Stomach (tissue), 4 donors: ENCODE measurements around the gene GABRP.

Experiments
- CTCF ChIP-seq, 7 experiments: fragments of 450-650 bp in 4 of 7; fragments of 200-600 bp in 3 of 7; sonication (generic) in 3 of 7; IDR thresholded peaks; one replicate each; pipeline ENCODE4 v1.5.1; 2016 to 2019; ENCODE audit warnings: antibody characterized with exemption in 7 of 7, control low read depth in 2 of 7, mild to moderate bottlenecking in 1 of 7
- POLR2A ChIP-seq, 4 donors: fragments of 450-650 bp; IDR thresholded peaks; one replicate each; pipeline ENCODE4 v1.6.1; 2016; ENCODE audit warnings: antibody characterized with exemption in 4 of 4, control low read depth in 2 of 4, mild to moderate bottlenecking in 1 of 4, moderate library complexity in 1 of 4
- POLR2AphosphoS5 ChIP-seq, 3 donors: sonication (generic); formaldehyde crosslinking; IDR thresholded peaks; one replicate each; pipeline ENCODE4 v1.6.1; 2016; ENCODE audit warnings: antibody characterized with exemption in 3 of 3

- no peak for TF ChIP-seq CTCF (IDR thresholded peaks at IDR 0.05)
- no peak for TF ChIP-seq POLR2A (IDR thresholded peaks at IDR 0.05)
- no peak for TF ChIP-seq POLR2AphosphoS5 (IDR thresholded peaks at IDR 0.05)
Observed at GRCh38 chr5:170832241-170832640, 48.7 kb downstream of the GABRP start.
